H1 (cell line): ENCODE results near the gene DCK. TPM values are rescaled to one million over a fixed set of nuclear protein-coding genes. Genes with fewer than 3 reads are reported as not detected.

Experiments used
- CTCF ChIA-PET: fragments of 300-600 bp; sonication (Branson Sonifier 250); formaldehyde crosslinking; loops from one replicate; lab custom pipeline; 2021; ENCODE audit not compliant: partially characterized antibody; lab: Charles Lee
- POLR2A ChIA-PET: fragments of 300-600 bp; sonication (Branson Sonifier 250); formaldehyde crosslinking; loops from one replicate; lab custom pipeline; 2021; ENCODE audit warnings: inconsistent platforms; ENCODE audit not compliant: partially characterized antibody; lab: Charles Lee
- DNase-seq, 2 experiments: peaks; one replicate each; pipeline versions ENCODE4 v3.0.0 to v3.0.0-alpha.2; 2010 to 2022; ENCODE audit warnings: low spot score in 2 of 2, low read depth in 1 of 2, mixed read lengths in 1 of 2
- FAIRE-seq: peaks from 2 replicates; lab custom pipeline; 2011; peaks lifted over from hg19 to GRCh38; lab: Jason Lieb, UNC
- H2AFZ ChIP-seq: 2 replicates; pipeline ENCODE4 v1.8.1; 2012; ENCODE audit warnings: low read length, inconsistent platforms
- H2AK5ac ChIP-seq: 2 replicates; pipeline ENCODE4 v1.6.1; 2013; ENCODE audit warnings: low read depth, low read length
- H2BK120ac ChIP-seq: replicated peaks from 2 replicates; pipeline ENCODE3; 2013; ENCODE audit warnings: low read depth, low read length, inconsistent platforms
- H2BK12ac ChIP-seq: 2 replicates; pipeline ENCODE4 v1.6.1; 2013; ENCODE audit warnings: low read depth, low read length
- H2BK15ac ChIP-seq: 2 replicates; pipeline ENCODE4 v1.6.1; 2013; ENCODE audit warnings: low read length
- H2BK20ac ChIP-seq: 2 replicates; pipeline ENCODE4 v1.6.1; 2013; ENCODE audit warnings: low read length
- H2BK5ac ChIP-seq: 2 replicates; pipeline ENCODE4 v1.6.1; 2013; ENCODE audit warnings: low read depth, low read length
- H3K14ac ChIP-seq: 2 replicates; pipeline ENCODE4 v1.6.1; 2013; ENCODE audit warnings: inconsistent platforms; ENCODE audit not compliant: insufficient read length
- H3K18ac ChIP-seq: 2 replicates; pipeline ENCODE4 v1.6.1; 2013; ENCODE audit warnings: low read length; ENCODE audit errors: extremely low read depth
- H3K23ac ChIP-seq: 2 replicates; pipeline ENCODE4 v1.6.1; 2013; ENCODE audit warnings: inconsistent platforms; ENCODE audit not compliant: insufficient read length
- H3K23me2 ChIP-seq: 2 replicates; pipeline ENCODE4 v1.6.1; 2013; ENCODE audit warnings: low read depth, low read length
- H3K27ac ChIP-seq: 2 replicates; pipeline ENCODE4 v1.6.1; 2011; ENCODE audit warnings: low read depth, low read length, inconsistent platforms
- H3K27me3 ChIP-seq, 4 experiments: replicated peaks in 1 of 4; 1 replicate in 1 of 4; 2 replicates in 3 of 4; pipeline versions ENCODE4 v1.6.1 to v1.8.1; 2011 to 2013; ENCODE audit warnings: low read length in 3 of 4, mild to moderate bottlenecking in 3 of 4, inconsistent platforms in 2 of 4, mixed read lengths in 2 of 4, moderate library complexity in 1 of 4; ENCODE audit not compliant: control insufficient read depth in 3 of 4, insufficient read depth in 3 of 4; ENCODE audit errors: extremely low read depth in 1 of 4
- H3K36me3 ChIP-seq, 4 experiments: 2 replicates each; pipeline versions ENCODE4 v1.6.1 to v1.8.1; 2011 to 2013; ENCODE audit warnings: mild to moderate bottlenecking in 4 of 4, low read length in 3 of 4, moderate library complexity in 2 of 4, control low read depth in 1 of 4, inconsistent platforms in 1 of 4; ENCODE audit not compliant: insufficient read depth in 4 of 4, control insufficient read depth in 2 of 4
- H3K4ac ChIP-seq: replicated peaks from 2 replicates; pipeline ENCODE3; 2013; ENCODE audit warnings: low read length, low read depth, mixed read lengths, inconsistent platforms; ENCODE audit not compliant: insufficient read length
- H3K4me1 ChIP-seq, 4 experiments: replicated peaks in 1 of 4; 1 replicate in 1 of 4; 2 replicates in 3 of 4; pipeline versions ENCODE4 v1.6.1 to v1.8.1; 2011 to 2013; ENCODE audit warnings: low read length in 3 of 4, inconsistent platforms in 2 of 4, mixed read lengths in 1 of 4; ENCODE audit not compliant: insufficient read depth in 4 of 4, control insufficient read depth in 3 of 4
- H3K4me2 ChIP-seq, 2 experiments: 2 replicates each; pipeline versions ENCODE4 v1.6.1 to v1.8.1; 2011 to 2013; ENCODE audit warnings: low read depth in 2 of 2, low read length in 2 of 2, control low read depth in 1 of 2, inconsistent platforms in 1 of 2, mild to moderate bottlenecking in 1 of 2; ENCODE audit not compliant: insufficient read depth in 1 of 2
- H3K4me3 ChIP-seq, 4 experiments: fragments of 200-600, 300-600 bp in 1 of 4; sonication (generic), shearing (Covaris generic), sonication (Bioruptor Twin) in 1 of 4; 2 replicates each; pipeline versions ENCODE4 v1.5.1 to v1.8.1; 2011 to 2016; ENCODE audit warnings: low read length in 4 of 4, low read depth in 3 of 4, control low read depth in 2 of 4, inconsistent platforms in 2 of 4, mild to moderate bottlenecking in 2 of 4, mixed read lengths in 1 of 4, moderate library complexity in 1 of 4; ENCODE audit not compliant: insufficient read depth in 2 of 4; ENCODE audit errors: extremely low read depth in 1 of 4
- H3K56ac ChIP-seq: replicated peaks from 2 replicates; pipeline ENCODE3; 2013; ENCODE audit warnings: low read depth, mild to moderate bottlenecking, mixed read lengths, low read length, inconsistent platforms; ENCODE audit not compliant: insufficient read length
- H3K79me1 ChIP-seq: 2 replicates; pipeline ENCODE4 v1.6.1; 2013; ENCODE audit warnings: low read depth, low read length, control low read depth
- H3K79me2 ChIP-seq, 2 experiments: 2 replicates each; pipeline versions ENCODE4 v1.6.1 to v1.8.1; 2012 to 2013; ENCODE audit warnings: low read length in 2 of 2, mild to moderate bottlenecking in 2 of 2, inconsistent platforms in 1 of 2; ENCODE audit not compliant: insufficient read depth in 2 of 2, control insufficient read depth in 1 of 2
- H3K9ac ChIP-seq, 4 experiments: replicated peaks in 1 of 4; 1 replicate in 1 of 4; 2 replicates in 3 of 4; pipeline versions ENCODE4 v1.6.1 to v1.8.1; 2011 to 2013; ENCODE audit warnings: low read depth in 3 of 4, low read length in 3 of 4, control low read depth in 2 of 4, mild to moderate bottlenecking in 2 of 4, moderate library complexity in 2 of 4, inconsistent platforms in 1 of 4; ENCODE audit errors: extremely low read depth in 1 of 4
- H3K9me3 ChIP-seq, 2 experiments: 2 replicates each; pipeline versions ENCODE4 v1.6.1 to v1.8.1; 2012 to 2013; ENCODE audit warnings: mild to moderate bottlenecking in 2 of 2, moderate library complexity in 2 of 2, control low read depth in 1 of 2, inconsistent platforms in 1 of 2, low read depth in 1 of 2, low read length in 1 of 2, mixed read lengths in 1 of 2; ENCODE audit not compliant: insufficient read depth in 2 of 2
- H4K20me1 ChIP-seq, 2 experiments: replicated peaks in 1 of 2; 2 replicates each; pipeline versions ENCODE3 to v1.8.1; 2011 to 2013; ENCODE audit warnings: inconsistent platforms in 2 of 2, low read length in 2 of 2, mild to moderate bottlenecking in 1 of 2; ENCODE audit not compliant: insufficient read depth in 2 of 2, control insufficient read depth in 1 of 2
- H4K5ac ChIP-seq: 2 replicates; pipeline ENCODE4 v1.6.1; 2013; ENCODE audit warnings: low read length, low read depth, mixed read lengths, inconsistent platforms; ENCODE audit not compliant: insufficient read length
- H4K8ac ChIP-seq: 2 replicates; pipeline ENCODE4 v1.8.0; 2013; ENCODE audit warnings: mild to moderate bottlenecking, moderate library complexity, low read length, inconsistent platforms; ENCODE audit not compliant: insufficient read depth; ENCODE audit errors: extremely low read depth
- H4K91ac ChIP-seq: replicated peaks from 2 replicates; pipeline ENCODE3; 2013; ENCODE audit warnings: low read length, mixed read lengths, inconsistent platforms; ENCODE audit not compliant: insufficient read length
- BACH1 ChIP-seq: IDR thresholded peaks from 2 replicates; pipeline ENCODE4 v1.6.1; 2012; ENCODE audit warnings: low read length, improper control_type of control experiment
- EZH2 ChIP-seq: fragments of 200-600 bp; sonication (generic); IDR thresholded peaks from 2 replicates; pipeline ENCODE4 v1.7.1; 2012; ENCODE audit warnings: low read depth, mild to moderate bottlenecking, moderate library complexity, low read length, inconsistent platforms; ENCODE audit not compliant: severe bottlenecking
- GABPA ChIP-seq: IDR thresholded peaks from 2 replicates; pipeline ENCODE4 v1.6.1; 2011; ENCODE audit warnings: mild to moderate bottlenecking, low read length, moderate library complexity, borderline replicate concordance; ENCODE audit not compliant: insufficient read depth
- HDAC2 ChIP-seq, 2 experiments: fragments of 300-600 bp in 1 of 2; sonication (generic) in 1 of 2; IDR thresholded peaks; 2 replicates each; pipeline ENCODE4 v1.6.1; 2011 to 2012; ENCODE audit warnings: low read depth in 2 of 2, low read length in 2 of 2, mild to moderate bottlenecking in 2 of 2, moderate library complexity in 2 of 2, borderline replicate concordance in 1 of 2, inconsistent platforms in 1 of 2
- KDM4A ChIP-seq: IDR thresholded peaks from one replicate; pipeline ENCODE4 v1.7.1; 2012; ENCODE audit warnings: low read depth, mild to moderate bottlenecking, moderate library complexity, low read length, inconsistent platforms; ENCODE audit not compliant: severe bottlenecking
- NRF1 ChIP-seq: IDR thresholded peaks from 2 replicates; pipeline ENCODE4 v1.6.1; 2011; ENCODE audit warnings: mild to moderate bottlenecking, low read depth, low read length, improper control_type of control experiment
- POLR2AphosphoS5 ChIP-seq: IDR thresholded peaks from 2 replicates; pipeline ENCODE4 v1.6.1; 2011; ENCODE audit warnings: low read depth, low read length
- POU5F1 ChIP-seq: IDR thresholded peaks from 2 replicates; pipeline ENCODE4 v1.6.1; 2011; ENCODE audit warnings: low read depth, mild to moderate bottlenecking, low read length, moderate library complexity
- RAD21 ChIP-seq, 2 experiments: IDR thresholded peaks in 1 of 2; conservative IDR thresholded peaks in 1 of 2; 2 replicates each; pipeline ENCODE4 v1.6.1; 2011; ENCODE audit warnings: low read depth in 2 of 2, low read length in 2 of 2, improper control_type of control experiment in 1 of 2, inconsistent platforms in 1 of 2, mild to moderate bottlenecking in 1 of 2, moderate library complexity in 1 of 2
- RFX5 ChIP-seq: IDR thresholded peaks from 2 replicates; pipeline ENCODE4 v1.6.1; 2011; ENCODE audit warnings: low read depth, low read length, improper control_type of control experiment, borderline replicate concordance
- SRF ChIP-seq: IDR thresholded peaks from 2 replicates; pipeline ENCODE4 v1.6.1; 2011; ENCODE audit warnings: mild to moderate bottlenecking, low read depth, low read length, moderate library complexity
- TAF7 ChIP-seq: optimal IDR thresholded peaks from 2 replicates; pipeline ENCODE3; 2011; ENCODE audit warnings: low read depth, mild to moderate bottlenecking, inconsistent platforms, low read length, moderate library complexity, borderline replicate concordance
- TBP ChIP-seq: IDR thresholded peaks from 2 replicates; pipeline ENCODE4 v1.6.1; 2011; ENCODE audit warnings: low read depth, low read length, improper control_type of control experiment
- TCF12 ChIP-seq: IDR thresholded peaks from 2 replicates; pipeline ENCODE4 v1.6.1; 2011; ENCODE audit warnings: low read depth, mild to moderate bottlenecking, low read length
- WGBS, 2 experiments: shearing (Covaris generic) in 1 of 2; methylation state at CpG; one replicate each; pipeline versions ENCODE4 v1.1.6 to v1.1.7; 2013 to 2015; ENCODE audit warnings: low lambda C conversion rate in 2 of 2, mixed read lengths in 2 of 2, inconsistent platforms in 1 of 2, low coverage in 1 of 2, missing lambda C conversion rate in 1 of 2; ENCODE audit not compliant: insufficient replicate concordance in 2 of 2, insufficient coverage in 1 of 2, insufficient read length in 1 of 2; ENCODE audit errors: extremely low coverage in 1 of 2, missing lambda C conversion rate in 1 of 2; 5-methylcytosine and 5-hydroxymethylcytosine counted together
- polyA plus RNA-seq, 7 experiments: library from polyadenylated mRNA; depleted of rRNA in 3 of 7; stranded (reverse) in 5 of 7; unstranded in 2 of 7; fragments of >200 nt in 5 of 7; fragments of 200-250 nt in 2 of 7; gene quantifications; 1 replicate in 5 of 7; 2 replicates in 1 of 7; 4 replicates in 1 of 7; pipeline versions ENCODE4 v1.2.1 to v1.2.3, GENCODE V29; 2011 to 2013; ENCODE audit warnings: missing spikeins in 2 of 7, mixed read lengths in 2 of 7
- total RNA-seq: library from RNA; stranded (reverse); fragmentation: NEBNext Ultra II Directional; extraction: Animal tissue kit (Norgen Biotek cat#: 25700); gene quantifications from 2 replicates; pipeline ENCODE4 v1.2.1, GENCODE V29; 2021

Gene DCK
- total and polyA plus RNA-seq, 2 of the 8 experiments (the other 6 are each of a cell fraction or from before 2014, with no cell fraction given) = 4.8 to 18.1 TPM

GRCh38 chr4:70958681-70959080 lies 34.8 kb upstream of the DCK start:
- Histone ChIP-seq H4K8ac (no peak overlapping the region), H3K4me2 (no peak overlapping the region), H2BK12ac (no peak overlapping the region), H3K18ac (no peak overlapping the region), H2BK5ac (no peak overlapping the region), H2BK120ac (no peak overlapping the region), H2BK15ac (no peak overlapping the region), H2AK5ac (no peak overlapping the region), H3K14ac (no peak overlapping the region), H3K27ac (no peak overlapping the region), H3K56ac (no peak overlapping the region), H3K4me1 (peaks cover 0 to 4% (median 0%) of the 10 kb centered on the region in 4 experiments; a peak in 1 of 7 replicates), H3K27me3 (no peaks in the 10 kb centered on the region), H4K20me1 (peaks cover 0 to 4% of the 10 kb centered on the region in 2 experiments), H4K5ac (no peak overlapping the region), H3K79me1 (0 out of 2 replicates have a peak, but pooled peaks cover 3% of the 10 kb centered on the region), H3K23ac (no peak overlapping the region), H3K9ac (no peak overlapping the region), H3K36me3 (peaks cover 0 to 23% (median 3%) of the 10 kb centered on the region in 4 experiments; a peak in 4 of 8 replicates), H3K9me3 (no peaks in the 10 kb centered on the region), H2BK20ac (no peak overlapping the region), H3K79me2 (peaks cover 0 to 11% of the 10 kb centered on the region in 2 experiments; a peak in 1 of 4 replicates), H2AFZ (no peak overlapping the region), H3K4me3 (no peak overlapping the region), H4K91ac (no peak overlapping the region), H3K23me2 (no peaks in the 10 kb centered on the region), H3K4ac (no peak overlapping the region)
- CTCF ChIA-PET = interaction anchor here (0.7 kb wide), 1 partner anchor 270 kb away, joined by 3 read pairs; no protein-coding TSS in a partner anchor
- no peak for DNase-seq
- POLR2A ChIA-PET = no interaction called here
- WGBS, 2 experiments = 91% methylated on average over 3 of the region's 3 CpGs; no CpG with 5 or more reads in 1 of the 2 experiments
- no peak for FAIRE-seq
- TF ChIP-seq POLR2AphosphoS5 (no peak), GABPA (no peak), RAD21 (IDR thresholded peaks at IDR 0.05 in 1 of 2, conservative IDR thresholded peaks at IDR 0.05 in 1 of 2; ENCODE audit: low read depth in 2 of 2, low read length in 2 of 2) (no peak), RFX5 (no peak), EZH2 (no peak), SRF (no peak), KDM4A (no peak), NRF1 (no peak), TCF12 (no peak), TBP (no peak), HDAC2 (IDR thresholded peaks at IDR 0.05; ENCODE audit: borderline replicate concordance in 1 of 2, low read depth in 2 of 2, low read length in 2 of 2) (no peak), BACH1 (no peak), POU5F1 (no peak), TAF7 (no peak)
